GM21737 (cell line): ENCODE measurements around the gene PPCS.
"Not testable (repeated sequence)": the region's sequence is repeated elsewhere in the genome, so short reads cannot be mapped to it uniquely, and the experiment has no call there.

Source experiments
- ATAC-seq: cut with Tn5 transposase; IDR thresholded peaks from one replicate; pipeline ENCODE4 v1.9.1; 2021; ENCODE audit warnings: mild to moderate bottlenecking, moderate library complexity; ENCODE audit not compliant: unreplicated experiment

The PPCS gene

DNA sequence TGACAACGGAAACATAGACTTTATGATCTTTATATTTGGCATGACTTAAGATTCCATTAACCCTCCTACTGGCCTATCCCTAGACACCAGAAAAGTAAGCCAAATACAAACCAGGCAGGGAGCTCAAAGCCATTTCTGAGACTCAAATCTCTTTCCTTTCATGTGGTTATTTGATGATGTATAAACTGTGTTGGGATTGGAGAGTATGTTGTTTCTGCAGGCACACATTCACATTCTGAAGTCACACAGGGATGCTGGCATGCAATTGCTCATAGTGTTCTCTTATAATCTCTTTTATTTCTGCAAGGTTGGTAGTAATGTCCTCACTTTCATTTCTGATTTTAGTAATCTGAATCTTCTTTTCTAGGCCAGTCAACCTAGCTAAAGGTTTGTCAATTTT, 6.3 kb upstream of the PPCS start:
- no peak for ATAC-seq

DNA sequence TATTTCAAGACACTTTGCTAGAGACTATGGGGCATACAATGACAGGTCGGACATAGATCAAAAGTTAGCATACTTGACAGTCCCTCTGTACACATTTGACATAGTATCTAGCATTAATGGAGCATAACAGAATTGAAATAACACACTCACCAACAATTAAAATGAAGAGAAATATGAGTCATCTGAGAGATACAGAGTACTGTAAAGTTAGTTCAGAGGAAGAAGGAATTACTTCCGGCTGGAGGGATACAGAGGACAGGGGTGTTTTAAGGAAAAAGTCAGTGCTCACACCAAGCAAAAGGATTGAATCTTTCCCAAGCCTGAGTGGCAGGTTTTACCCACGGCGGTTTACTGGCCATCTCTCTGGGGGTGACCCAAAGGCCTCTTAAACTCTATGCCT, 3.0 kb upstream of the PPCS start:
- no peak for ATAC-seq

DNA sequence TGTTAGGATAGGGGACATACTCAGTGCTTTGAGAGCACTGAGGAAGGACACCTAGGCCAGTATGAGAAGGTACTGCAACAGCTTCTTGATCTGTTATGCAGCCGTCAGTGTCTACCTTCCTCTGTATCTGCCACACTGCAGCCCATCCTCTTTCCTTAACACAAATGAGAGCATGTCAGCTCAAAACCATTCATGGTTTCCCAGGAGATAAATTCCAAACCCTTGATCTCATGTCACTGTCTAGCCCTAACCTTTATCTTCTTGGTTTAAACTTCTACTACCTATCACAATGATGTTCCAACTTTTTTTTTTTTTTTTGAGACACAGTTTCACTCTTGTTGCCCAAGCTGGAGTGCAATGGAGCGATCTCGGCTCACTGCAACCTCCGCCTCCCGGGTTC, 1.9 kb upstream of the PPCS start:
- no peak for ATAC-seq

DNA sequence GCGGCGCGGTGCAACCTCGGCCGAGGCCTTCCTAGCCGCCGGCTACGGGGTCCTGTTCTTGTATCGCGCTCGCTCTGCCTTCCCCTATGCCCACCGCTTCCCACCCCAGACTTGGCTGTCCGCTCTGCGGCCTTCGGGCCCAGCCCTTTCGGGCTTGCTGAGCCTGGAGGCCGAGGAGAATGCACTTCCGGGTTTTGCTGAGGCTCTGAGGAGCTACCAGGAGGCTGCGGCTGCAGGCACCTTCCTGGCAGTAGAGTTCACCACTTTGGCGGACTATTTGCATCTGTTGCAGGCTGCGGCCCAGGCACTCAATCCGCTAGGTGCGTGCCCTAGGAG, 379 bp downstream of the PPCS start:
- ATAC-seq: peak; percentile 52

DNA sequence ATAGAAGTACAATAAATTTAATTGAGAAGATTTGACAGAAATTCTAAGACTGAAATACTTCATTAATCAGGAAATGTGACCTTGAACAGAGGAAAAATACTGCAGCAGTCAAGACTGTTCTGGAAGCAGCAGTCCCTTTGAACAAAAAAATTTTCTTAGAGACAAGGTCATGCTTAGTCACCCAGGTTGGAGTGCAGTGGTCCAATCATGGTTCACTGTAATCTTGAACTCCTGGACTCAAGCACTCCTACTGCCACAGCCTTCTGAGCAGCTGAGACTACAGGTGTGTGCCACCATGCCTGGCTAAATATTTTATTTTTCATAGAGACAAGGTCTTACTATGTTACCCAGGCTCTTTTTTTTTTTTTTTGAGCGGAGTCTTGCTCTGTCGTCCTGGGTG, 4.9 kb downstream of the PPCS start:
- ATAC-seq: no peak

DNA sequence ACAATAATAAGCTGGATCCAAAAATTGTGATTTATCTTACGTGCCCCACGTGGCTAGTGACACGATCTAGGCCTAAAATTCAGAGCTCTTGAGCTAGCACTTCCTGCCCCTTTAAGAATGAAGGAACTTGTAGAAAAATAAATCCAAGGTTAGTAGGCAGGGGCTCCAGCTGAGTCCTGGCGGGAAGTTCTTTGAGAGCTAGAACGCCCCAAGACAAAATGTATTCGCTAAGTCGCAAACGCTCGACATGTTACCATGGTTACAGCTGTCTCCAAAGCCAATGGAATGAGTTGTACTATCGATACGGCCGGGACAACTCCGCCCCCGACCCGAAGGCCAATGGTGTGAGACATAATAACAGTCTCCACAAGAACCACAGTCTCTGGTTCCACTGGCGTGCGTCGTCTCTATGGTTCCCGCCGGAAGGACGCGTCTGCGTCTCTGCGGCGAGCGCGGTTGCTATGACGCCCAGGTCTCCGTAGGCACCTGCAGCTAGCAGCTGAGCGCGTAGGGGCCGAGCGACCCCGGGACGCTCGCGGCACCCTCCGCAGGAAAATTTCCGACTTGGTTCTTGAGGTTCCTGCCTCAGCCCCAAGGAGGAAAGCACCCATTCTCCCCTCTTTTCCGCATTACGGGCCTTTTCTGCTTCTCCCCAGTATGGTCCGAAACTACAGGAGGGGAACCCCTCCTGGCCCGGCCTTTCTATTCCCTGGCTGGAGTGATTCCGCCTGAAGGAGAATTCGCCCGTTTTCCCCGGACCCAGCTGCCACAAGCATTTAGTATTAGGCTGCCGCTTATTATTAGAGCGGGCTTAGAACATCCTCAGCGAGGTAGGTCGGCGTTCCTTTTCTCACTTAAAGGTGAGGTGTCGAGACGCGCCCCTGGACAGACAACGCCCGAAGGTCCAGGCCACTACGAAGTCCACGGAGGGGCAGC, 6.8 kb downstream of the PPCS start, which contains the start of gene CCDC30:
TSS of gene CCDC30 (plus strand) at position 459 of the 936 bp plus-strand sequence. CDS start 17,266 bp downstream, outside the sequence.
- peak; percentile 98 for ATAC-seq

DNA sequence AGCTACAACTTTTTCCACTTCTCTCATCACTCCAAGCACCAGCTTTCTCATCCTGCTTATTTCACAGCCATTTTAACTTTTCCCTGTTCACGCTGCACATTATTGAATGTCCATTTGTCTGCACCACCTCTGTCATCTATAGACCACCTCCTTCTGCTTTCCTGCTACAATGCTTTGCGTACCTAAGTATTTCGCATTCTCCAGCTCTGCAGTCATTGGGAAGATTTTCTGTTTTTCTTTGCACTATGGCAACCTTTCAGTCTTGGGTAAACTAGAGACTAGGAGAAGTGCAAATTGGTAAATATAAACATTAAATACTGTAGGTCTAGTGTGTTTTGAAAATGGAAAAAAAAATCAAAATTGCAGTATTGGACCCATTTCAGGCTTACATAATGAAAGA, 7.6 kb downstream of the PPCS start:
- no peak for ATAC-seq

DNA sequence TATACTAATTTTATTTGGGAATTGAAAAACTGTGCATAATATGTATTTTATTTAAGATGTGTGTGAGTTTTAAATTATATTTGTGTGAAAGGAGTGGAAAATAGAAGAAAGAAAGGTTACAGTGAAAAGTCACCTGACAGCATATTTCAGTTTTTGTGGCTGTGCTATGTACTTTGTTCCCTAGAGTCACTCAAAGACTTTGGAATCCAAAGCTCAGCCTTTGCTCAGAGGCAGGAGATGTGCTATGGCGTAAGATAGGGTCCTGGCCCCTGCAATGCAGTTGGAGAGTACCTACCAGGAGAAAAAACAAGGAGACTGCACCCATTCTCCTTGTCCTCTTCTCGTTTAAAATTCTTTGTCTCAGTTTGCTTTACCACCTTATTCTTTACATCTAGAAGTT, 9.7 kb downstream of the PPCS start:
- no peak for ATAC-seq

DNA sequence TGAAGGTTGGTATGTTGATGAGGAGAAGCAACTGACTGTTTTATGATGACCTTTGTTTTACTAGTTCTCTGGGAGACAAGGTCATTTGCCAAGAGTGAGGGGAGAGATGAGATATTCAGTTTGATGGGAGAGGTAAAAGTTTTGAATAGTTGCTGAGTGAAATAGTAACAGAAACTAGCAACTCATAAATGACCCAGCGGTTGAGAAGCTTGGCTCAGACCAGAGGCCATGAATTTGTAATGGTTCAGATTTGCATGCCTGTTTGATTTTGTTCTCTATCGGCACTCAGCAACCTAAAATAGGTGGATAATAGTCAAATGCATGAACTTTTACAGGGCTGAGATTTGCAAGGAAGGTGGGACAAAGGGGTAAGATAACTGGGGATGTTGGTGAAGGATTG, 13.4 kb downstream of the PPCS start:
- ATAC-seq: no peak

DNA sequence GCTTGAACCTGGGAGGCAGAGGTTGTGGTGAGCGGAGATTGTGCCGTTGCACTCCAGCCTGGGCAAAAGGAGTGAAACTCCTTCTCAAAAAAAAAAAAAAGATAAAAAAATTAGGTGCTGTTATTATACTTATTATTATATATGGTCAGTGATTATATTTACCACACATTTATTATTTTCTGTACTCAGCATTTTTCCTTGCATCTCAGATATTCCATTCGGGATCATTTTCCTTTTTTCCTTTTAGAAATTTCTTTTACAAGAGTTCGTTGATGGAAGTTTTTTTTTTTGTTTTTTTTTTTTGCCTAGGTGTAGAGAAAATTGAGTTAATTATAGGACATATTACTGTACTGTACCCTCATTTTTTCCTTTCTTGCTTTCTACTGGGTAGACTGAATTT, 20.3 kb downstream of the PPCS start:
- ATAC-seq: no peak

DNA sequence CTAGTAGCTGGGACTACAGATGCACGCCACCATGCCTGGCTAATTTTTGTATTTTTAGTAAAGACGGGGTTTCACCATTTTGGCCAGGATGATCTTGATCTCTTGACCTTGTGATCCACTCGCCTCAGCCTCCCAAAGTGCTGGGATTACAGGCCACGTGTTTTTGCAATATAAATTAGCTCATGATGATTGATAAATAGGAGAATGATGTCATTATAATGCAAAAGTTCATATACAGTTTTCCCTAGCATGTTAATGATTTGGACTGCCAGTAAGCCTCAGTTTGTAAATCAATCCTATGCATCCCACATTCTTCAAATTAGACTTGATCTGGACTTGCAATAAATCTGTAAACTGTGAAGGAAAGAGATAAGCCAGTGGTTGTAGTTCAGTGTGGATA, 21.0 kb downstream of the PPCS start:
- not testable (repeated sequence) for ATAC-seq

DNA sequence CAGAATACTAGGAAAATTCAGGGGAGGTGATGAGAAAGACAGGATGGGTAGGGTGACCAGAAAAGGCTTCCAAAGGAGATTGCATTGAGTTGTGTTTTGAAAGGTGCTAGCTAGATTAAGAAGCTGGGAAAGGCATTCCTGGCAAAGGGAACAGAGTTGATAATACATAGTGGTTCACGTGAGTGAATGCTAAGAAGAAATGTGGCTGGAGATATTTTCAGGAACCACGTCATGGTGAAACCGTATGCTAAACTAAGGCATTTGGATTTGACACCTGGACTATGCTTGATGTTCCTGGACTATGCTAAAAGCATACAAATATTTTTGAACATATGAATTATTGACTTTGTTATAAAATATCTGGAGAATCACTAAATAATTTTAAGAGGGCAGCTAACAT, 21.4 kb downstream of the PPCS start:
- no peak for ATAC-seq

DNA sequence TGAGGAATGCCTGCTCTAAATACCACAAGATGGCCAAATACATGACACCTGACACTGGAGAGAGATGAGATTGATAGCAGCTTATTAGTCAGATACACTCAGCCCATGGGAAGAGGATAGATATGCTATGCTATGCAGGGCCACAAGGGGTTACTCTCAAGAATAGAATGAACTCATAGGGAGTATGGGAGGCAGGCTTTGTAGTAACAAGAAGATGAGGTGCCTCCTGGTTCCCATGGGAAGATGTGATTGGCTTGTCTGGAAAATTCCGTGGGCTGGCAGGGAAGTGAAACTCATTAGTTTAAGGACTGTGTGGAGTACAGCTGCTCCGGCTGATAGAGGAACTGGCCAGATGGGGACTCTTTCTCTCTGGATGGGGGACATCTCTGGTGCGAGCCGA, 23.3 kb downstream of the PPCS start:
- ATAC-seq: no peak

DNA sequence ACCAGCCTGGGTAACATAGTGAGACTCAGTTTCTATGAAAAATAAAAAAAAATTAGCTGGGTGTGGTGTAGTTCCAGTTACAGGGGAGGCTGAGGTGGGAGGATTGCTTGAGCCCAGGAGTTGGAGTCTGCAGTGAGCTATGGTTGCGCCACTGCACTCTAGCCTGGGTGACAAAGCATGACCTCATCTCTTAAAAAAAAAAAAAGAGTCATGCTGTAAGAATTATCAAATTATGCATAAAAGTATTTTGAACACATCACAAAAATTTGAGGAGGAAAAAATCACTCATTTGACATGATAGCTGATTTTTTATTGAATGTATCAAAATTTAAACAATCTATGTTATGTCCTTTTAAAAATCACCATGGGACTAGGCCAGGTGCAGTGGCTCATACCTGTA, 24.6 kb downstream of the PPCS start:
- no peak for ATAC-seq

DNA sequence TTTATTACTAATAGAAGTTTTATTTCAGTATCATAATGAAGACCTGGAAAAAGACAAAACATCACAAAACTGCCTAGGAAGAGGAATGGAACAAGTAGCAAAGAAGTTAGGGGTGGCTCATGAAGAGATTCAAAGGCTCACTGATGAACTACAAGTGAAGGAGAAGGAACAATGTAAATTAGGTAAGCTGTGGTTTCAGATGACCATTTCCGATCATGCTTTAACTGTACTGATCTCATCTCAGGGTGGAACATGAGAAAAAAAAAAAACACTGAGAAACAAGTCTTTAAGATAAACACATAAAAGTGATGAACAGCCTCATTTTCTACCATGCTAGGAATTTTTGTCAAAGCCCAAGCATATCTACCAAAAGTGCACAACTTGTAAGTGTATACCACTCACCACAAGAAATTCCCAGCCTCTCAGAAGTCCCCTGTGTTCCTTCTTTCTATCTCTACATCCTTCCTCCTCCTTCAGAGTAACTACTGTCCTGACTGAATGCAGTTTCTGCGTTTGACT, 26.4 kb downstream of the PPCS start:
- ATAC-seq: no peak

DNA sequence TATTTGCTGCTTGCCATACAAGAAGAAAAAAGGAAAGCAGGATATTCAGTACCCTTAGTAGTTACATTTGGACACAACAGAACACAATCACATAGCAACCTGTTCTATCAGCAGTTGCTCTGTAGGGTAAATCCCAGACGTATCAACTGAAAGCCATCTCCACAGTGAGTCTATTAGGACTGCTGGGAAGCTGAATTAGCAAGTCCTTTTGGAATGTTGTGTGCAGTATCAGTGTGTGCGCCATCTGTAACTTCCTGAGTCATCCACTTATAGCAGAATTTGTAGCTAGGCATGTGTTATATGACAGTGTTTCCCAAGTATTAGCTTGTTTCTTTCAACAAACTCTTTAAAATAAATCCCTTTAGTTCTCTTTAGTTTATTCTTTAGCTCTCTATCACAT, 28.0 kb downstream of the PPCS start:
- no peak for ATAC-seq

DNA sequence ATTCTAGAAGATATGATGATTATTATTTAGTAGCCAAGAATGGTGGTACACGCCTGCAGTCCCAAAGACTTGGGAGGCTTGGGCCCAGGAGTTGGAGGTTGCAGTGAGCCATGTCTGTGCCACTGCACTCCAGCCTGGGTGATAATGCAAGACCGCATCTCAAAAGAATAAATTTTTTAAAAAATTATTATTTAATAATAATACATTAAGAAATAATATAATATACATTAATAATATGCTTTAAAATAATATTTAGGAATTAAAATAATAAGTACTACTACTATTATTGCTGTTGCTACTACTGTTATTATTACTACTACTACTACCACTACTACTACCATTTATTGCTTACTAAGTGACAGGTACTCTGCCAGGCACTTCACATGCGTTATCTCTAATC, 33.9 kb downstream of the PPCS start:
- ATAC-seq: no peak

DNA sequence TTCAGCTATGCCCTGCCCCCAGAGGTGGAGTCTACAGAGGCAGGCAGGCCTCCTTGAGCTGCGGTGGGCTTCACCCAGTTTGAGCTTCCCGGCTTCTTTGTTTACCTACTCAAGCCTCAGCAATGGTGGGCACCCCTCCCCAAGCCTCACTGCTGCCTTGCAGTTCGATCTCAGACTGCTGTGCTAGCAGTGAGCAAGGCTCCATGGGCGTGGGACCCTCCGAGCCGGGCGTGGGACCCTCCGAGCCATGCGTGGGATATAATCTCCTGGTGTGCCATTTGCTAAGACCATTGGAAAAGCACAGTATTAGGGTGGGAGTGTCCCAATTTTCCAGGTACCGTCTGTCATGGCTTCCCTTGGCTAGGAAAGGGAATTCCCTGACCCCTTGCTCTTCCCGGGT, 45.7 kb downstream of the PPCS start:
- not testable (repeated sequence) for ATAC-seq

DNA sequence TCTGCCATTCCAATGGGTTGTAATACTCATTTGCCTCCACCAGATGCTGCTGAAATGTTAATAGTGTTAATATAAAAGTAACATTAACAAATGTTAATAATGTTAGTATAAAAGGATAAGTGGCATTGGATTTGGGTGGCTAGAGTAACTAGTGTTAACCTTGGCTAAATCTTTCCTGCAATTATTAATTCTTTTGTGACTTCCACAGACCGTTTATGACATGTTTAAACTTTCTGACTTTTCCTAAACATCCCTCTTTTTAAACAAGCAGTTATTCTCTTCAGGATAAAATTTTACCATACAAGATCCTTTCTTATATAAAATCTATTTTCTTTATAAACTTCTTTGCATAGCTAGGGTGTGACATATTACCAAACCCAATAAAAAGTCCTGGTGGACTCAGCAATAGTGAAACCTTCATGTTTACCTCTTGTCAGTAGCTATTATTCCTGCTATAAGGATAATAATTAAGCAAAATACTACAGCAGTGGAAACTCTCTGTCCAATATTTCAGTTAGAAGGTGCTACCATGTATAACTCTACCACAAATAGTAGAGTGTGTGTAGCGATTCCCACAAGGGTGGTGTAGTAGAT, 48.3 kb downstream of the PPCS start:
- no peak for ATAC-seq

DNA sequence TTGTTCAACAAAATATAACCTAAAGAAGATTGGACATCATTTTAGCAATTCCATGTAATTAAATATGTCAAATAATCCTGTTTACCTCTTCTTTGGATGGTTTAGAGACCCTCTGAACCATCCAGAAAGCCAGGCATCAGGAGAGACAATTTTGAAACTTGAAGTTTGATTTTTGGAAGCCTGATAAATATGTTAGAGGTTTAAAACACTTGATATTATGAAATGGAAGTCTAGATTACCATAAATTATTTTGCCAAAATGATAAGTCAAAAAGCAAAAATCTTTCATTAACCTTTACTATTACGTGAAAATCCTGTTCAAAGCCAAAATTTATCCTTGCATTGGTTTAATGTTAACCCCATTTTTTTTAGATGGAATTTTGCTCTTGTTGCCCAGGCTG, 50.2 kb downstream of the PPCS start:
- ATAC-seq: no peak
